Skeletal muscle cell (primary cell): Measurements from ENCODE around the gene USP21.
A peak's percentile ranks its signal among the peaks of the same experiment; 100 is the strongest.

Experiments
- DNase-seq: peaks from one replicate; pipeline ENCODE4 v3.0.0-alpha.2; 2010; ENCODE audit warnings: low read depth
- H3K4me3 ChIP-seq: 2 replicates; pipeline ENCODE4 v1.5.1; 2011; ENCODE audit warnings: low read depth, mild to moderate bottlenecking, control low read depth, low read length, moderate library complexity

Gene USP21

DNA sequence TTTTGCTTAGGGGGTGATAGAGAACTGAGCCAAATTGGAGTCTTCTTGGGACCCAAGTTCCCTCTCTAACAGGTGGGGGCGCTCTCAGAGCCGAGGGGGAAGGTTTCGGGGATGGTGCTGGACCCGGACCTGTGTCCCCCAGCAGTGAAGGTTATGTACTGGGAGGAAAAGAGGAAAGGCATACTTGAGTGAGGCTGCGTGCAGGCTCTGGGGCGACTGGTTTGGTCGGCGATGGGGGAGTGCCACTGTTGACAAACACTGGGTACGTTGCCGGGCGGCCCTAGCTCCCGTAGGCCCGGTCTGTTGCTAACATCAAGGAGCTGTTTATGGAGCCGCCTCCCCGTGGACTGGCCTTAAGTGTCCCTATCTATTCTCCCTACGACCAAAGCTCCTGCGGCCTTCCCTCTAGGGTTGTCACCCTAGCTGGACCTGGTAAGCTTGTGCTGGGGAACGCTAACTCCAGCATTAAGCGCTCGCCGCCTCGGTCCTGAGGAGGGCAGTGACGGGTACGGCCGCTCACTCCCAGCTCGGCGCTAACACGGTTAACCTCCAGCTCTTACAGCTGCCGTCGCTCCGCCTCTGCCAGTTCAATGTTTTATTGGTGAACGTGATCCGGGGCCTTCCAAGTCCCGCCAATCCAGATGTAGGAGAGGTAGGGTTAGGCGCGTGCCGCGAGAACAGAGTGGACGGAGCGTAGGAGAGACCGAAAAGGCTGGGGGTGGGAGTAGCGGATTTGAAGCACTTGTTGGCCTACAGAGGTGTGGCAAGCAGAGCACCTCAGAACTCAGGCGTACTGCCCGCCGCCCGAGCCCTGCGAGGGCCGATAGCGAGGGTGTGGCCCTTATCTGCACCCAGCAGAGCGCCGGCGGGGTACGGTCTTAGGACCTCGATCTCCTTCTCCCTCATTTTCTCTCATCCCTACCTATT, 6.7 kb downstream of the USP21 start, which contains the start of gene PPOX:
PPOX (plus strand) TSS at position 685 of the 927 bp plus-strand sequence. CDS start 422 bp downstream, outside the sequence.
- H3K4me3 ChIP-seq, result peak within 1 kb of the TSS; percentile 72
- peak; percentile 95 for DNase-seq

- no peak for DNase-seq
- peak overlapping the region; percentile 72 for H3K4me3 ChIP-seq
Measured at GRCh38 chr1:161166669-161167548, 7.6 kb downstream of the USP21 start.

- H3K4me3 ChIP-seq, result no peak overlapping the region
- DNase-seq, result no peak
Measured at GRCh38 chr1:161168906-161169305, 9.6 kb downstream of the USP21 start.

GRCh38 chr1:161171191-161171590, 11.9 kb downstream of the USP21 start:
- no peak for DNase-seq
- H3K4me3 ChIP-seq, result no peak overlapping the region

- DNase-seq, result no peak
- no peak overlapping the region for H3K4me3 ChIP-seq
Measured at GRCh38 chr1:161171696-161172095, 12.4 kb downstream of the USP21 start.

DNA sequence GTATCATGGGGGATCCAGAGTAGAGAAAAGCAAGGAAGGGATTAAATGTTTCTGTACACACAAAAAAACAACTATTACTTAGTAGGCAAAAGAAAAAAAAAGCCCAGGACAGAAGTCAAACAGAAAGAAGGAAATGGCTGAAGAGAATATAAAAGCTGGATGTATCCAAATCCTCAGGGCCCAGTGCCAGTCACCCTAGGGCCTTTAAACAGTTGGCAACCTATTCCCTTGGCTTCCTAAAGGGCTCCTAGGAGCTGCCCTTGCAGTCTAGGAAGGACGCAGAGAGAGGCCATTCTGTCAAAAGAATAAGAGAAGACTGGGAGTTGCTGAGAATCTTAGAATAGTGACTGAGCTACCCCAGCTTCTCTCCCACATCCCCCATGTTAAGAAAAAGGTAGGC, 13.0 kb downstream of the USP21 start:
- no peak for DNase-seq
- no peak overlapping the region for H3K4me3 ChIP-seq

- peak; percentile 100 for DNase-seq
- no peak overlapping the region for H3K4me3 ChIP-seq
Measured at GRCh38 chr1:161172776-161173376, 13.6 kb downstream of the USP21 start.

- no peak for DNase-seq
Measured at GRCh38 chr1:161173711-161174110, 14.4 kb downstream of the USP21 start.

DNA sequence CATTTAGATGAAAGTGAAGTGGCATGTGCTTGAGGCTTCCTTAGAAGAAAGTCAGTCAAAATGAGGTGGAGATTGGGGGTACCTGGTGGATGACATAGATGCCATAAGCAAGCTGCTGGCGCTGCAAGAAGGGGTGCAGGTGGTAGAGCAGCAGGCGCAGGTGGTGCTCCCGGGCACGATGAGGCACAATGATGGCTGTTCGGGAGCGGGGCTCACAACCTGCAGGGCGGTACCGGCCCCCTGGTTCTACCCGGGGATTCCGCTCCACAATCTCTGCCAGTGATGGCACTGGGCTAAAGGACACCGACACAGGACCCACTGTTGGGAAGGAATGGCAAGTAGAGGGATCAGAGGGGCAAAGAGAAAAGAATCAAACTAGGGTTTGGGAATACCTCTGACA, 15.6 kb downstream of the USP21 start:
- no peak for DNase-seq

More at GRCh38 chr1:161173711-161174110, 14.4 kb downstream of the USP21 start:
- no peak overlapping the region for H3K4me3 ChIP-seq

DNA sequence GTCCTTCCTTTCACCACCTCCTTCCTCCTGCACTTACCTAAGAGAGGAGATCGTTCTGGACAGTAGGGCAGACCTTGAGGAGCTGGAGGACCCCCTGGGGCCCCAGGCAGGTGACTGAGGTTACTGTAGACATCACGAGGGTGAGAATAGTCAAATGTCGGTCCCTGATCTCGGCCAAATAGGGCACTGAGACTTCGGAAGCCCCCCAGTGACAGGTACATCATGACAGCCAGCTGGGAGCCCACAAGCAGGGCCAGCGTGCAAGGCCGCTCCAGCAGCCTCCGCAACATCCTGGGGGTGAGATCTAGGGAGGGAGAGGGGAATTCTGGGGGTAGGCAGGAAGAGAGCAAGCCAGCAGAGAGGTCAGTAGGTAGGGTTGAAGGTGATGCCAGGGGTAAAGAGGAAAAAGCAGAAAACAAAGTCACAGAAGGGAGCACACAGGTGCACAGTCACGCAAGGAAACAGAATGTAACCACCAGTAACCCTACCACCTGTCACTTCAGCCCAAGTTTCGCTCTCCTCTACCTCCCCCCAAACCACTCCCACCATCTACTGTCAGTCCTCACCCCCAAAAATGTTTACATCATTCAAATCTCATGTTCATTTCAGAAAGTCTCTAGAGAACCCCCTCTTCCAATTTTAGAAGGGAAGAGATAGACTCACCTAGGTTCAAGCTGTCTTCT, 16.6 kb downstream of the USP21 start:
- no peak for DNase-seq
- H3K4me3 ChIP-seq, result peak overlapping the region; percentile 89

More for the DNA sequence above, 15.6 kb downstream of the USP21 start:
- no peak overlapping the region for H3K4me3 ChIP-seq

- DNase-seq, result no peak
- H3K4me3 ChIP-seq, result peak overlapping the region; percentile 89
Measured at GRCh38 chr1:161176468-161177111, 17.3 kb downstream of the USP21 start.

GRCh38 chr1:161177112-161177935, 18.0 kb downstream of the USP21 start, which contains the start of gene B4GALT3:
TSS of gene B4GALT3 (minus strand) at chr1:161177507. CDS start at chr1:161176060, 1,447 bp downstream.
- H3K4me3 ChIP-seq, result peak within 1 kb of the TSS; percentile 89
- peak; percentile 41 for DNase-seq

GRCh38 chr1:161177936-161178244, 18.6 kb downstream of the USP21 start:
- peak overlapping the region; percentile 89 for H3K4me3 ChIP-seq
- no peak for DNase-seq

DNA sequence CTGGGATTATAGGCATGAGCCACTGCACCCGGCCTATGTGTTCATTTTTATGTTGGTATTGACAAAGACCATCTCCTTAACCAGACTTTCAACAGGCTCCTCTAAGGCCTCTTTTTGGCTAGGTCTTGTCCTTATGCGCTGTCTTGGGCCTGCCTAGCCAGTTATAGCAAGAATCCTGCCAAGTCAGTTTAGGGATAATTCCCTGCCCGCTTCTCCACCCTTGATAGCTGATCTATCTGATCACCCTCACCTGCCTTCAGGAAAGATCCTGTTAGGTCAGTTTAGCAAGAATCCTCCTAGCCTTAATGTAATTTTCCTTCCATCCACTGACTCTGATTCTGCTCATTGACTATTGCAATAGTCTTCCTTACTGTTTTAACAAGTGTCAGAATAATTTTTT, 20.4 kb downstream of the USP21 start:
- H3K4me3 ChIP-seq, result no peak overlapping the region
- DNase-seq, result no peak

- H3K4me3 ChIP-seq, result no peak overlapping the region
- DNase-seq, result no peak
Measured at GRCh38 chr1:161180639-161181038, 21.3 kb downstream of the USP21 start.

GRCh38 chr1:161182214-161182613, 22.9 kb downstream of the USP21 start:
- DNase-seq, result no peak
- H3K4me3 ChIP-seq, result no peak overlapping the region

GRCh38 chr1:161185282-161185682, 26.0 kb downstream of the USP21 start:
- peak; percentile 54 for DNase-seq
- no peak overlapping the region for H3K4me3 ChIP-seq
